Measurements from ENCODE around the gene LMO1.

DNA sequence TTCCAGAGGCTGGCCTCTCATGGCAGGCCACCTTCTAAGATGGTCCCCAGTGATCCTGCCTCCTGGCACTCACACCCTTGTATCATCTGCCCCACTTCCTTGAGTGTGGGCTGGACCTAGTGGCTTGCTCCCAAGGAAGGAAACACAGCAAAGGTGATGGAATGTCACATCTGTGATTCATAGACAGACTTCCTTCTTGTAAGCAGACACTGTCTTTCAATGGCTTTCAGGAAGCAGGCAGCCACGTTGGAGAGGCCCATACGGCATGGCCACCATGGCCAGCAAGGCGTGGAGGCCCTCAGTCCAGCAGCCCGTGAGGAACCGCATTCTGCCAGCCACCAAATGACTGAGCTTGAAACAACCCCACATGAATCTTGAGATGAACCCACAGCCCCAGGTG lies 11.3 kb downstream of the LMO1 start:
- TF ChIP-seq CEBPB (IDR thresholded peaks at IDR 0.05; ENCODE audit: low read depth) (no peak), ZNF274 (IDR thresholded peaks at IDR 0.05; ENCODE audit: low read depth, low read length) (no peak), POLR2AphosphoS5 (IDR thresholded peaks at IDR 0.05; ENCODE audit: low read depth, low read length) (no peak), RAD21 (IDR thresholded peaks at IDR 0.05; ENCODE audit: low read depth) (no peak), FOSL1 (IDR thresholded peaks at IDR 0.05; ENCODE audit: low read depth) (no peak), POLR2A (IDR thresholded peaks at IDR 0.05; ENCODE audit: borderline replicate concordance, extremely low read depth, insufficient read depth, insufficient read length) (no peak), YY1 (IDR thresholded peaks at IDR 0.05; ENCODE audit: extremely low read depth, insufficient replicate concordance, low read depth, low read length) (no peak), ZFX (IDR thresholded peaks at IDR 0.05) (no peak), SIN3A (IDR thresholded peaks at IDR 0.05; ENCODE audit: low read depth) (no peak), SRF (IDR thresholded peaks at IDR 0.05; ENCODE audit: low read depth) (no peak)
- TF ChIP-seq, protein P1, sequence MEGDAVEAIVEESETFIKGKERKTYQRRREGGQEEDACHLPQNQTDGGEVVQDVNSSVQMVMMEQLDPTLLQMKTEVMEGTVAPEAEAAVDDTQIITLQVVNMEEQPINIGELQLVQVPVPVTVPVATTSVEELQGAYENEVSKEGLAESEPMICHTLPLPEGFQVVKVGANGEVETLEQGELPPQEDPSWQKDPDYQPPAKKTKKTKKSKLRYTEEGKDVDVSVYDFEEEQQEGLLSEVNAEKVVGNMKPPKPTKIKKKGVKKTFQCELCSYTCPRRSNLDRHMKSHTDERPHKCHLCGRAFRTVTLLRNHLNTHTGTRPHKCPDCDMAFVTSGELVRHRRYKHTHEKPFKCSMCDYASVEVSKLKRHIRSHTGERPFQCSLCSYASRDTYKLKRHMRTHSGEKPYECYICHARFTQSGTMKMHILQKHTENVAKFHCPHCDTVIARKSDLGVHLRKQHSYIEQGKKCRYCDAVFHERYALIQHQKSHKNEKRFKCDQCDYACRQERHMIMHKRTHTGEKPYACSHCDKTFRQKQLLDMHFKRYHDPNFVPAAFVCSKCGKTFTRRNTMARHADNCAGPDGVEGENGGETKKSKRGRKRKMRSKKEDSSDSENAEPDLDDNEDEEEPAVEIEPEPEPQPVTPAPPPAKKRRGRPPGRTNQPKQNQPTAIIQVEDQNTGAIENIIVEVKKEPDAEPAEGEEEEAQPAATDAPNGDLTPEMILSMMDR (IDR thresholded peaks at IDR 0.05 in 2 of 3, conservative IDR thresholded peaks at IDR 0.05 in 1 of 3; ENCODE audit: borderline replicate concordance in 1 of 3, insufficient read depth in 1 of 3, low read depth in 2 of 3, low read length in 2 of 3) = no peak
- TF ChIP-seq, protein P2, sequence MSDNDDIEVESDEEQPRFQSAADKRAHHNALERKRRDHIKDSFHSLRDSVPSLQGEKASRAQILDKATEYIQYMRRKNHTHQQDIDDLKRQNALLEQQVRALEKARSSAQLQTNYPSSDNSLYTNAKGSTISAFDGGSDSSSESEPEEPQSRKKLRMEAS (IDR thresholded peaks at IDR 0.05) = no peak

Data from HCT116 (cell line).